Liver (tissue), 9 donors: ENCODE measurements around the gene PTRH2. TPM values are rescaled to one million over a fixed set of nuclear protein-coding genes. Genes with fewer than 3 reads are reported as not detected.

Experiments
- DNase-seq: peaks from one replicate; pipeline ENCODE4 v3.0.0-alpha.2; 2017; ENCODE audit warnings: low spot score
- H3K27ac ChIP-seq, 2 donors: one replicate each; pipeline ENCODE4 v1.7.0; 2013; ENCODE audit warnings: inconsistent platforms in 2 of 2, low read length in 2 of 2, control low read depth in 1 of 2, low read depth in 1 of 2, mild to moderate bottlenecking in 1 of 2
- H3K27me3 ChIP-seq, 4 donors: one replicate each; pipeline versions ENCODE4 v1.6.1 to v1.7.0; 2013; ENCODE audit warnings: low read length in 3 of 4, inconsistent platforms in 1 of 4, mild to moderate bottlenecking in 1 of 4, moderate library complexity in 1 of 4; ENCODE audit not compliant: control insufficient read depth in 4 of 4, insufficient read depth in 4 of 4
- H3K36me3 ChIP-seq, 4 donors: one replicate each; pipeline versions ENCODE4 v1.6.1 to v1.7.0; 2013; ENCODE audit warnings: low read length in 3 of 4, mild to moderate bottlenecking in 3 of 4, low read depth in 1 of 4, moderate library complexity in 1 of 4; ENCODE audit not compliant: control insufficient read depth in 4 of 4, insufficient read depth in 3 of 4
- H3K4me1 ChIP-seq, 4 donors: one replicate each; pipeline versions ENCODE4 v1.6.1 to v1.7.0; 2013; ENCODE audit warnings: low read length in 3 of 4, mild to moderate bottlenecking in 3 of 4, moderate library complexity in 1 of 4; ENCODE audit not compliant: control insufficient read depth in 4 of 4, insufficient read depth in 4 of 4
- H3K4me3 ChIP-seq, 3 donors: one replicate each; pipeline versions ENCODE4 v1.6.1 to v1.7.0; 2013; ENCODE audit warnings: low read length in 3 of 3, control low read depth in 1 of 3, low read depth in 1 of 3, mild to moderate bottlenecking in 1 of 3
- H3K9ac ChIP-seq, 2 donors: one replicate each; pipeline ENCODE4 v1.7.0; 2013; ENCODE audit warnings: low read length in 2 of 2, mild to moderate bottlenecking in 2 of 2, moderate library complexity in 2 of 2, control low read depth in 1 of 2, low read depth in 1 of 2
- H3K9me3 ChIP-seq, 4 donors: one replicate each; pipeline versions ENCODE4 v1.6.1 to v1.7.0; 2013; ENCODE audit warnings: low read length in 3 of 4; ENCODE audit not compliant: control insufficient read depth in 4 of 4
- EGR1 ChIP-seq, 2 donors: IDR thresholded peaks; 2 replicates each; pipeline ENCODE4 v1.6.1; 2016 to 2018; ENCODE audit warnings: antibody characterized with exemption in 2 of 2, low read depth in 2 of 2
- FOXA1 ChIP-seq: IDR thresholded peaks from 2 replicates; pipeline ENCODE4 v1.6.1; 2016; ENCODE audit warnings: antibody characterized with exemption
- FOXA2 ChIP-seq: IDR thresholded peaks from 2 replicates; pipeline ENCODE4 v1.6.1; 2016; ENCODE audit warnings: antibody characterized with exemption
- GABPA ChIP-seq, 2 donors: IDR thresholded peaks in 1 of 2; conservative IDR thresholded peaks in 1 of 2; 2 replicates each; pipeline ENCODE4 v1.6.1; 2016; ENCODE audit warnings: antibody characterized with exemption in 2 of 2, mild to moderate bottlenecking in 1 of 2, moderate library complexity in 1 of 2
- HNF4A ChIP-seq, 2 donors: conservative IDR thresholded peaks; 2 replicates each; pipeline ENCODE4 v1.6.1; 2016; ENCODE audit warnings: antibody characterized with exemption in 2 of 2, mild to moderate bottlenecking in 2 of 2
- HNF4G ChIP-seq: IDR thresholded peaks from 2 replicates; pipeline ENCODE4 v1.6.1; 2016; ENCODE audit warnings: antibody characterized with exemption
- JUND ChIP-seq, 2 donors: IDR thresholded peaks; 2 replicates each; pipeline ENCODE4 v1.6.1; 2016; ENCODE audit warnings: antibody characterized with exemption in 2 of 2
- NR2F2 ChIP-seq: IDR thresholded peaks from 2 replicates; pipeline ENCODE4 v1.6.1; 2016; ENCODE audit warnings: antibody characterized with exemption
- RAD21 ChIP-seq, 2 donors: IDR thresholded peaks; 2 replicates each; pipeline ENCODE4 v1.6.1; 2016; ENCODE audit warnings: antibody characterized with exemption in 2 of 2, mild to moderate bottlenecking in 2 of 2
- RXRA ChIP-seq, 2 donors: IDR thresholded peaks; 2 replicates each; pipeline ENCODE4 v1.6.1; 2017 to 2018; ENCODE audit warnings: antibody characterized with exemption in 2 of 2, mild to moderate bottlenecking in 1 of 2
- SP1 ChIP-seq: IDR thresholded peaks from 2 replicates; pipeline ENCODE4 v1.6.1; 2018; ENCODE audit warnings: antibody characterized with exemption, mild to moderate bottlenecking
- TAF1 ChIP-seq: conservative IDR thresholded peaks from 2 replicates; pipeline ENCODE4 v1.6.1; 2016; ENCODE audit warnings: antibody characterized with exemption, mild to moderate bottlenecking
- YY1 ChIP-seq: IDR thresholded peaks from 2 replicates; pipeline ENCODE4 v1.6.1; 2016; ENCODE audit warnings: antibody characterized with exemption, mild to moderate bottlenecking
- WGBS: extraction: QIAGEN DNeasy Blood & Tissue Kit; methylation state at CpG from one replicate; pipeline ENCODE4 v1.1.7; 2013; 5-methylcytosine and 5-hydroxymethylcytosine counted together
- polyA plus RNA-seq, 2 donors: library from polyadenylated mRNA; stranded (reverse) in 1 of 2; unstranded in 1 of 2; fragments of 200-250 nt in 1 of 2; fragments of >200 nt in 1 of 2; fragmentation: Nextera tagmentation in 1 of 2; extraction: Ambion mirVana in 1 of 2; gene quantifications; one replicate each; pipeline versions ENCODE4 v1.2.1 to v1.2.3, GENCODE V29; 2013 to 2015
- total RNA-seq, 2 donors: library from RNA; depleted of rRNA; stranded (reverse); fragments of >200 nt; gene quantifications; one replicate each; pipeline ENCODE4 v1.2.3, GENCODE V29; 2014
- TF ChIP-seq, protein P1 (sequence below): IDR thresholded peaks from 2 replicates; pipeline ENCODE4 v1.6.1; 2016; ENCODE audit warnings: antibody characterized with exemption
- TF ChIP-seq, protein P2 (sequence below): IDR thresholded peaks from 2 replicates; pipeline ENCODE4 v1.6.1; 2016; ENCODE audit warnings: antibody characterized with exemption
- TF ChIP-seq, protein P3 (sequence below): IDR thresholded peaks from 2 replicates; pipeline ENCODE4 v1.6.1; 2016; ENCODE audit warnings: antibody characterized with exemption, mild to moderate bottlenecking
- TF ChIP-seq, protein P4 (sequence below): fragments of 150-350 bp; IDR thresholded peaks from 2 replicates; pipeline ENCODE4 v1.5.1; 2017; ENCODE audit warnings: improper control_type of control experiment, low read depth, low read length; ENCODE audit not compliant: missing input control
- TF ChIP-seq, protein P5 (sequence below): IDR thresholded peaks from 2 replicates; pipeline ENCODE4 v1.6.1; 2016; ENCODE audit warnings: antibody characterized with exemption
- donor health status: healthy.
- donor health status: healthy.
- donor health status: healthy.
- donor health status: healthy.
- donor health status: healthy.

The PTRH2 gene
- total and polyA plus RNA-seq, 4 donors = 9.7 to 39.1 (median 23.1) TPM

DNA sequence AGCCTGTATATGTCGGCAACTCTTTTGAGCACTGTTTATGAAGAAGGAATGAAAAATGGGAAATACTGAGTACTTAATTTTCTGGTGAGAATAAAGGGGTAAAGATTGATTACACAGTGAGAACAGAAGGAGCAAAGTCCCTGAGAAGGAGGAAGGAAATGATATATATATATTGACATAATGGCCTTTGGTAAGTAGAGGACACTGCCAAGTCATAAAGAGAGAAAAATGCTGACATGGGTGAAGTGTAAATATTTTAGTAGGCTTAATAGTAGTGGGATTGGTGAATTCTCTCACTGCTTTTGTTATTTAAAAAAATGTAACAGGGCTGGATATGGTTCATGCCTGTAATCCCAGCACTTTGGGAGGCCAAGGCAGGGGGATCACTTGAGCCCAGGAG, 16.4 kb upstream of the PTRH2 start:
- TF ChIP-seq RAD21 (IDR thresholded peaks at IDR 0.05) (no peak), FOXA1 (no peak), RXRA (IDR thresholded peaks at IDR 0.05) (no peak), EGR1 (IDR thresholded peaks at IDR 0.05; ENCODE audit: low read depth in 2 of 2) (no peak), YY1 (no peak), HNF4A (conservative IDR thresholded peaks at IDR 0.05) (no peak), NR2F2 (no peak), SP1 (no peak)
- TF ChIP-seq, protein P1, sequence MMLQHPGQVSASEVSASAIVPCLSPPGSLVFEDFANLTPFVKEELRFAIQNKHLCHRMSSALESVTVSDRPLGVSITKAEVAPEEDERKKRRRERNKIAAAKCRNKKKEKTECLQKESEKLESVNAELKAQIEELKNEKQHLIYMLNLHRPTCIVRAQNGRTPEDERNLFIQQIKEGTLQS = no peak
- TF ChIP-seq, protein P2, sequence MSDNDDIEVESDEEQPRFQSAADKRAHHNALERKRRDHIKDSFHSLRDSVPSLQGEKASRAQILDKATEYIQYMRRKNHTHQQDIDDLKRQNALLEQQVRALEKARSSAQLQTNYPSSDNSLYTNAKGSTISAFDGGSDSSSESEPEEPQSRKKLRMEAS = no peak
- TF ChIP-seq, protein P3, sequence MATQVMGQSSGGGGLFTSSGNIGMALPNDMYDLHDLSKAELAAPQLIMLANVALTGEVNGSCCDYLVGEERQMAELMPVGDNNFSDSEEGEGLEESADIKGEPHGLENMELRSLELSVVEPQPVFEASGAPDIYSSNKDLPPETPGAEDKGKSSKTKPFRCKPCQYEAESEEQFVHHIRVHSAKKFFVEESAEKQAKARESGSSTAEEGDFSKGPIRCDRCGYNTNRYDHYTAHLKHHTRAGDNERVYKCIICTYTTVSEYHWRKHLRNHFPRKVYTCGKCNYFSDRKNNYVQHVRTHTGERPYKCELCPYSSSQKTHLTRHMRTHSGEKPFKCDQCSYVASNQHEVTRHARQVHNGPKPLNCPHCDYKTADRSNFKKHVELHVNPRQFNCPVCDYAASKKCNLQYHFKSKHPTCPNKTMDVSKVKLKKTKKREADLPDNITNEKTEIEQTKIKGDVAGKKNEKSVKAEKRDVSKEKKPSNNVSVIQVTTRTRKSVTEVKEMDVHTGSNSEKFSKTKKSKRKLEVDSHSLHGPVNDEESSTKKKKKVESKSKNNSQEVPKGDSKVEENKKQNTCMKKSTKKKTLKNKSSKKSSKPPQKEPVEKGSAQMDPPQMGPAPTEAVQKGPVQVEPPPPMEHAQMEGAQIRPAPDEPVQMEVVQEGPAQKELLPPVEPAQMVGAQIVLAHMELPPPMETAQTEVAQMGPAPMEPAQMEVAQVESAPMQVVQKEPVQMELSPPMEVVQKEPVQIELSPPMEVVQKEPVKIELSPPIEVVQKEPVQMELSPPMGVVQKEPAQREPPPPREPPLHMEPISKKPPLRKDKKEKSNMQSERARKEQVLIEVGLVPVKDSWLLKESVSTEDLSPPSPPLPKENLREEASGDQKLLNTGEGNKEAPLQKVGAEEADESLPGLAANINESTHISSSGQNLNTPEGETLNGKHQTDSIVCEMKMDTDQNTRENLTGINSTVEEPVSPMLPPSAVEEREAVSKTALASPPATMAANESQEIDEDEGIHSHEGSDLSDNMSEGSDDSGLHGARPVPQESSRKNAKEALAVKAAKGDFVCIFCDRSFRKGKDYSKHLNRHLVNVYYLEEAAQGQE = no peak
- no peak overlapping the region for H3K27ac ChIP-seq
- H3K36me3 ChIP-seq = no peaks in the 10 kb centered on the region
- no peak for DNase-seq
- H3K4me3 ChIP-seq = no peak overlapping the region
- WGBS = 87% methylated on average over 1 of the region's 1 CpG
- H3K9ac ChIP-seq = no peak overlapping the region
- H3K4me1 ChIP-seq = peaks cover 7 to 20% (median 9%) of the 10 kb centered on the region in 4 donors
- H3K27me3 ChIP-seq = no peaks in the 10 kb centered on the region
- no peaks in the 10 kb centered on the region for H3K9me3 ChIP-seq

DNA sequence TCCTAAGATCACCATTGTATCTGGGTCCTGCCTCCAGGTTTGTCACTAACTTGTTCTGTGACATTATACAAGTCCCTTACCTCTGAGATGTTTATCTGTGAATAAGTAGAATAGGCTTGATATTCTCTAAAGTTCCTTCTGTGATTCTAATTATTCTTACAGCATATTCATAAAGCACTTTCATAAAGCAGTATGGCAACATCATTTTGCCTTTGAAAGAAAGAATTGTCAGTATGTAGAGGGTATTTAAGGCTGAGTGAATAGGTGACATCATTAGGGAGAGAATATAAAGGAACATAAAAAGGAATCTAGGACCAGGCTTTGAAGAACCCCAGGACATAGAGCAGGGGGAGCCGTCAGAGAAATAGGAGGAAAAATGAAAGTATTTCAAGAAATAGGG, 15.8 kb upstream of the PTRH2 start:
- H3K27ac ChIP-seq = no peak overlapping the region
- 69% methylated on average over 1 of the region's 1 CpG for WGBS

More for the DNA sequence above, 15.8 kb upstream of the PTRH2 start:
- no peaks in the 10 kb centered on the region for H3K27me3 ChIP-seq
- H3K9ac ChIP-seq = no peak overlapping the region
- no peaks in the 10 kb centered on the region for H3K36me3 ChIP-seq
- TF ChIP-seq HNF4A (conservative IDR thresholded peaks at IDR 0.05) = no peak
- TF ChIP-seq, protein P4, sequence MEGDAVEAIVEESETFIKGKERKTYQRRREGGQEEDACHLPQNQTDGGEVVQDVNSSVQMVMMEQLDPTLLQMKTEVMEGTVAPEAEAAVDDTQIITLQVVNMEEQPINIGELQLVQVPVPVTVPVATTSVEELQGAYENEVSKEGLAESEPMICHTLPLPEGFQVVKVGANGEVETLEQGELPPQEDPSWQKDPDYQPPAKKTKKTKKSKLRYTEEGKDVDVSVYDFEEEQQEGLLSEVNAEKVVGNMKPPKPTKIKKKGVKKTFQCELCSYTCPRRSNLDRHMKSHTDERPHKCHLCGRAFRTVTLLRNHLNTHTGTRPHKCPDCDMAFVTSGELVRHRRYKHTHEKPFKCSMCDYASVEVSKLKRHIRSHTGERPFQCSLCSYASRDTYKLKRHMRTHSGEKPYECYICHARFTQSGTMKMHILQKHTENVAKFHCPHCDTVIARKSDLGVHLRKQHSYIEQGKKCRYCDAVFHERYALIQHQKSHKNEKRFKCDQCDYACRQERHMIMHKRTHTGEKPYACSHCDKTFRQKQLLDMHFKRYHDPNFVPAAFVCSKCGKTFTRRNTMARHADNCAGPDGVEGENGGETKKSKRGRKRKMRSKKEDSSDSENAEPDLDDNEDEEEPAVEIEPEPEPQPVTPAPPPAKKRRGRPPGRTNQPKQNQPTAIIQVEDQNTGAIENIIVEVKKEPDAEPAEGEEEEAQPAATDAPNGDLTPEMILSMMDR = no peak
- no peak for TF ChIP-seq FOXA1
- TF ChIP-seq HNF4G = no peak
- TF ChIP-seq, protein P5, sequence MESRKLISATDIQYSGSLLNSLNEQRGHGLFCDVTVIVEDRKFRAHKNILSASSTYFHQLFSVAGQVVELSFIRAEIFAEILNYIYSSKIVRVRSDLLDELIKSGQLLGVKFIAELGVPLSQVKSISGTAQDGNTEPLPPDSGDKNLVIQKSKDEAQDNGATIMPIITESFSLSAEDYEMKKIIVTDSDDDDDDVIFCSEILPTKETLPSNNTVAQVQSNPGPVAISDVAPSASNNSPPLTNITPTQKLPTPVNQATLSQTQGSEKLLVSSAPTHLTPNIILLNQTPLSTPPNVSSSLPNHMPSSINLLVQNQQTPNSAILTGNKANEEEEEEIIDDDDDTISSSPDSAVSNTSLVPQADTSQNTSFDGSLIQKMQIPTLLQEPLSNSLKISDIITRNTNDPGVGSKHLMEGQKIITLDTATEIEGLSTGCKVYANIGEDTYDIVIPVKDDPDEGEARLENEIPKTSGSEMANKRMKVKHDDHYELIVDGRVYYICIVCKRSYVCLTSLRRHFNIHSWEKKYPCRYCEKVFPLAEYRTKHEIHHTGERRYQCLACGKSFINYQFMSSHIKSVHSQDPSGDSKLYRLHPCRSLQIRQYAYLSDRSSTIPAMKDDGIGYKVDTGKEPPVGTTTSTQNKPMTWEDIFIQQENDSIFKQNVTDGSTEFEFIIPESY = no peak
- no peak for TF ChIP-seq GABPA (IDR thresholded peaks at IDR 0.05 in 1 of 2, conservative IDR thresholded peaks at IDR 0.05 in 1 of 2)
- TF ChIP-seq, protein P2 = no peak
- no peak for TF ChIP-seq TAF1
- TF ChIP-seq JUND (IDR thresholded peaks at IDR 0.05) = no peak
- TF ChIP-seq FOXA2 = no peak
- TF ChIP-seq, protein P1 = no peak
- TF ChIP-seq YY1 = no peak
- DNase-seq = no peak
- H3K9me3 ChIP-seq = no peaks in the 10 kb centered on the region
- H3K4me1 ChIP-seq = peaks cover 4 to 18% (median 6%) of the 10 kb centered on the region in 4 donors
- no peak overlapping the region for H3K4me3 ChIP-seq
